ENCODE measurements around the gene MT1E. TPM values are rescaled to one million over a fixed set of nuclear protein-coding genes. Genes with fewer than 3 reads are reported as not detected.
"Not testable (repeated sequence)": the region's sequence is repeated elsewhere in the genome, so short reads cannot be mapped to it uniquely, and the experiment has no call there.

Gene MT1E
- total RNA-seq, 1 donor from 2014 or later: not detected

DNA sequence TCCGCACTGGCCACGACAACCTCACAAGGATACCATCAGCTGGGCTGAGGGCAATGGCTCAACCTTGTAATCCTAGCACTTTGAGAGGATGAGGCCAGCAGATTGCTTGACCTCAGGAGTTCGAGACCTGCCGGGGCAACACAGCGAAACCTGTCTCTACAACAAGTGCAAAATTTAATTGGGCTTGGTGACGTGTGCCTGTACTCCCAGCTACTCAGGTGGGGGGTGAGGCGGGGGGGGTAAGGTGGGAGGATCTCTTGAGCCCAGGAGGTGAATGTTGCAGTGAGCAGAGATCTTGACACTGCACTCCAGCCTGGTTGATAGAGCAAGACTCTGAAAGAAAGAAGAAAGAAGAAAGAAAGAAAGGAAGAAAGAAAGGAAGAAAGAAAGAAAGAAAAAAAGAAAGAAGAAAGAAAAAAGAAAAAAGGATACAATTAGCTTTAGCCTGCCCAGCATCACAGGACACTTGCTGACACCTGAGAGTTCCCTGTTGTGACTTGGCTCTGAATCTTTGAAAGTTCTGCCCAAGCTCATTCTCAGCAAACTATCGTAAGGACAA, 5.2 kb upstream of the MT1E start:
- H3K27ac Mint-ChIP-seq (ENCODE audit: unreplicated experiment): no peak overlapping the region
- peaks cover 10% of the 10 kb centered on the region for H3K4me1 Mint-ChIP-seq (ENCODE audit: unreplicated experiment)
- peaks cover 5% of the 10 kb centered on the region for H3K36me3 Mint-ChIP-seq (ENCODE audit: low read depth, unreplicated experiment)
- no peak for DNase-seq (ENCODE audit: low spot score)
- no peaks in the 10 kb centered on the region for H3K9me3 Mint-ChIP-seq (ENCODE audit: unreplicated experiment)
- peaks cover 25% of the 10 kb centered on the region for H3K27me3 Mint-ChIP-seq (ENCODE audit: unreplicated experiment)
- H3K4me3 Mint-ChIP-seq (ENCODE audit: unreplicated experiment): no peak overlapping the region
- TF ChIP-seq, protein P1, sequence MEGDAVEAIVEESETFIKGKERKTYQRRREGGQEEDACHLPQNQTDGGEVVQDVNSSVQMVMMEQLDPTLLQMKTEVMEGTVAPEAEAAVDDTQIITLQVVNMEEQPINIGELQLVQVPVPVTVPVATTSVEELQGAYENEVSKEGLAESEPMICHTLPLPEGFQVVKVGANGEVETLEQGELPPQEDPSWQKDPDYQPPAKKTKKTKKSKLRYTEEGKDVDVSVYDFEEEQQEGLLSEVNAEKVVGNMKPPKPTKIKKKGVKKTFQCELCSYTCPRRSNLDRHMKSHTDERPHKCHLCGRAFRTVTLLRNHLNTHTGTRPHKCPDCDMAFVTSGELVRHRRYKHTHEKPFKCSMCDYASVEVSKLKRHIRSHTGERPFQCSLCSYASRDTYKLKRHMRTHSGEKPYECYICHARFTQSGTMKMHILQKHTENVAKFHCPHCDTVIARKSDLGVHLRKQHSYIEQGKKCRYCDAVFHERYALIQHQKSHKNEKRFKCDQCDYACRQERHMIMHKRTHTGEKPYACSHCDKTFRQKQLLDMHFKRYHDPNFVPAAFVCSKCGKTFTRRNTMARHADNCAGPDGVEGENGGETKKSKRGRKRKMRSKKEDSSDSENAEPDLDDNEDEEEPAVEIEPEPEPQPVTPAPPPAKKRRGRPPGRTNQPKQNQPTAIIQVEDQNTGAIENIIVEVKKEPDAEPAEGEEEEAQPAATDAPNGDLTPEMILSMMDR (IDR thresholded peaks at IDR 0.05; ENCODE audit: unreplicated experiment): no peak

GRCh38 chr16:56621665-56622445, 3.7 kb upstream of the MT1E start:
- not testable (repeated sequence) for DNase-seq (ENCODE audit: low spot score); H3K36me3 Mint-ChIP-seq (ENCODE audit: low read depth, unreplicated experiment); H3K4me3 Mint-ChIP-seq (ENCODE audit: unreplicated experiment); H3K4me1 Mint-ChIP-seq (ENCODE audit: unreplicated experiment); H3K9me3 Mint-ChIP-seq (ENCODE audit: unreplicated experiment); H3K27ac Mint-ChIP-seq (ENCODE audit: unreplicated experiment)
- peaks cover 25% of the 10 kb centered on the region for H3K27me3 Mint-ChIP-seq (ENCODE audit: unreplicated experiment)

DNA sequence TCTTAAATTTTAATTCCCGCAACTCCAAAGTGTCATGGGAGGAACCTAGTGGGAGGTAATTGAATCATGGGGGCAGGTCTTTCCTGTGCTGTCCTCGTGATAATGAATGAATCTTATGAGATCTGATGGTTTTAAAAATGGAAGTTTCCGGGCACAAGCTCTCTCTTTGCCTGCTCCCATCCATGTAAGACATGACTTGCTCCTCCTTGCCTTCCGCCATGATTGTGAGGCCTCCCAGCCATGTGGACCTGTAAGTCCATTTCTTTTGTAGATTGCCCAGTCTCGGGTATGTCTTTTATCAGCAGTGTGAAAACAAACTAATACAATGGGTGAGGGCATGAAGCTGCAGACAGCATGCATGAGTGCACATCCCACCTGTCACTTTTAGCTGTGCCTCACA, 2.4 kb upstream of the MT1E start:
- H3K36me3 Mint-ChIP-seq (ENCODE audit: low read depth, unreplicated experiment); H3K9me3 Mint-ChIP-seq (ENCODE audit: unreplicated experiment); DNase-seq (ENCODE audit: low spot score); H3K27ac Mint-ChIP-seq (ENCODE audit: unreplicated experiment); H3K4me1 Mint-ChIP-seq (ENCODE audit: unreplicated experiment); H3K4me3 Mint-ChIP-seq (ENCODE audit: unreplicated experiment): not testable (repeated sequence)
- H3K27me3 Mint-ChIP-seq (ENCODE audit: unreplicated experiment): peaks cover 23% of the 10 kb centered on the region

DNA sequence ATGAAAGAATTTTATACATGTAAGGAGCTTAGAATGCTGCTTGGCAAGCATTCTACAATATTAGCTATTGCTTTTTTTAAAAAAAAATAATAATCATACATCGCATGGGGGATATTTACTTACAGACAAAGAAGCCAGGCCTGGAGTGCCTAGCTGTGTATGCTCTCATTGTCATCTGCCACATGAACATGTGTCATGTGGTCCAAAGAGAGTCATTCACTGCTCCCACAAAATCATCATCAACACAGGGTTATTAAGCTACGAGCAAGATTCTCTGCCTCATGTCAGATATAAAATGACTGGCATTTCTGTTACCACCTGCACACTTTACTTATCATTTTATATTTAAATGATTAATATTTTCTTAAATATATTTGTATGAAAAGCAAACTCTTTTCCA, 1.9 kb upstream of the MT1E start:
- H3K9me3 Mint-ChIP-seq (ENCODE audit: unreplicated experiment): no peaks in the 10 kb centered on the region
- peaks cover 23% of the 10 kb centered on the region for H3K27me3 Mint-ChIP-seq (ENCODE audit: unreplicated experiment)
- no peak overlapping the region for H3K27ac Mint-ChIP-seq (ENCODE audit: unreplicated experiment)
- no peak for DNase-seq (ENCODE audit: low spot score)
- H3K4me1 Mint-ChIP-seq (ENCODE audit: unreplicated experiment): peaks cover 5% of the 10 kb centered on the region
- TF ChIP-seq, protein P1 (IDR thresholded peaks at IDR 0.05; ENCODE audit: unreplicated experiment): no peak
- H3K4me3 Mint-ChIP-seq (ENCODE audit: unreplicated experiment): no peak overlapping the region
- H3K36me3 Mint-ChIP-seq (ENCODE audit: low read depth, unreplicated experiment): peaks cover 5% of the 10 kb centered on the region

- no peak for DNase-seq (ENCODE audit: low spot score)
- H3K27me3 Mint-ChIP-seq (ENCODE audit: unreplicated experiment): peaks cover 24% of the 10 kb centered on the region
- H3K36me3 Mint-ChIP-seq (ENCODE audit: low read depth, unreplicated experiment): no peaks in the 10 kb centered on the region
- peak overlapping the region; percentile 53 for H3K4me3 Mint-ChIP-seq (ENCODE audit: unreplicated experiment)
- TF ChIP-seq, protein P1 (IDR thresholded peaks at IDR 0.05; ENCODE audit: unreplicated experiment): no peak
- peaks cover 5% of the 10 kb centered on the region for H3K4me1 Mint-ChIP-seq (ENCODE audit: unreplicated experiment)
- no peak overlapping the region for H3K27ac Mint-ChIP-seq (ENCODE audit: unreplicated experiment)
- no peaks in the 10 kb centered on the region for H3K9me3 Mint-ChIP-seq (ENCODE audit: unreplicated experiment)
Measured at GRCh38 chr16:56625943-56626654, 518 bp downstream of the MT1E start.

All from endothelial cell (in vitro differentiated cells).